Neural cell (in vitro differentiated cells): ENCODE results near the gene DNAJC6. TPM values are rescaled to one million over a fixed set of nuclear protein-coding genes. Genes with fewer than 3 reads are reported as not detected.

ENCODE experiments used
- H2AFZ ChIP-seq: fragments of 200-600, 300-800 bp; sonication (generic), shearing (Covaris generic); 2 replicates; pipeline ENCODE4 v1.6.0; 2014; ENCODE audit warnings: low read depth, mild to moderate bottlenecking, antibody characterized with exemption, low read length, moderate library complexity
- H3F3A ChIP-seq: fragments of 200-600 bp; shearing (Covaris generic); 2 replicates; pipeline ENCODE4 v1.6.1; 2016; ENCODE audit warnings: mild to moderate bottlenecking, moderate library complexity, mixed read lengths, antibody characterized with exemption, low read length; ENCODE audit not compliant: insufficient read depth, poor library complexity, severe bottlenecking
- H3K27ac ChIP-seq: fragments of 200-600, 300-800 bp; sonication (generic), shearing (Covaris generic); 2 replicates; pipeline ENCODE4 v1.5.1; 2014; ENCODE audit warnings: mild to moderate bottlenecking, low read length, moderate library complexity
- H3K27me3 ChIP-seq: fragments of 300-800, 200-600 bp; sonication (generic), shearing (Covaris generic); 2 replicates; pipeline ENCODE4 v1.6.0; 2014; ENCODE audit warnings: mild to moderate bottlenecking, low read depth, low read length, moderate library complexity; ENCODE audit not compliant: insufficient read depth
- H3K36me3 ChIP-seq: fragments of 300-800, 200-600 bp; sonication (generic), shearing (Covaris generic); 2 replicates; pipeline ENCODE4 v1.5.1; 2014; ENCODE audit warnings: mild to moderate bottlenecking, antibody characterized with exemption, low read length, moderate library complexity; ENCODE audit not compliant: insufficient read depth
- H3K4me2 ChIP-seq: fragments of 300-800, 200-600 bp; sonication (generic), shearing (Covaris generic); 2 replicates; pipeline ENCODE4 v1.6.0; 2014; ENCODE audit warnings: mild to moderate bottlenecking, low read length
- H3K4me3 ChIP-seq: fragments of 300-800, 200-600 bp; sonication (generic), shearing (Covaris generic); 2 replicates; pipeline ENCODE4 v1.5.1; 2014; ENCODE audit warnings: mild to moderate bottlenecking, low read length, moderate library complexity
- H3K79me2 ChIP-seq: fragments of 200-600 bp; shearing (Covaris generic); replicated peaks from 2 replicates; pipeline ENCODE4 v1.6.0; 2014; ENCODE audit warnings: mild to moderate bottlenecking, low read length, moderate library complexity; ENCODE audit not compliant: insufficient read depth
- H3K9ac ChIP-seq: fragments of 300-800, 200-600 bp; sonication (generic), shearing (Covaris generic); 2 replicates; pipeline ENCODE4 v1.6.1; 2016; ENCODE audit warnings: mild to moderate bottlenecking, low read length, mixed read lengths
- H3K9me2 ChIP-seq: fragments of 200-600 bp; shearing (Covaris generic); 2 replicates; pipeline ENCODE4 v1.6.1; 2016; ENCODE audit warnings: mild to moderate bottlenecking, low read length, mixed read lengths; ENCODE audit not compliant: insufficient read depth
- H3K9me3 ChIP-seq: fragments of 200-600, 300-800 bp; sonication (generic), shearing (Covaris generic); 2 replicates; pipeline ENCODE4 v1.6.1; 2016; ENCODE audit warnings: mild to moderate bottlenecking, mixed run types, low read length, moderate library complexity, mixed read lengths
- H4K20me1 ChIP-seq: fragments of 200-600 bp; shearing (Covaris generic); 2 replicates; pipeline ENCODE4 v1.6.1; 2016; ENCODE audit warnings: mild to moderate bottlenecking, mixed run types; ENCODE audit not compliant: insufficient read depth
- EP300 ChIP-seq: fragments of 450-650 bp; conservative IDR thresholded peaks from 2 replicates; pipeline ENCODE4 v1.6.1; 2014; ENCODE audit warnings: antibody characterized with exemption, mild to moderate bottlenecking, moderate library complexity; ENCODE audit not compliant: poor library complexity, severe bottlenecking
- EZH2 ChIP-seq: fragments of 200-600, 300-800 bp; shearing (Covaris generic), sonication (generic); IDR thresholded peaks from 2 replicates; pipeline ENCODE4 v1.6.1; 2014; ENCODE audit warnings: antibody characterized with exemption, low read length, borderline replicate concordance, mild to moderate bottlenecking; ENCODE audit not compliant: insufficient read depth, poor library complexity, severe bottlenecking
- MXI1 ChIP-seq: fragments of 450-650 bp; conservative IDR thresholded peaks from 2 replicates; pipeline ENCODE4 v1.6.1; 2014; ENCODE audit warnings: antibody characterized with exemption, mild to moderate bottlenecking; ENCODE audit not compliant: poor library complexity, severe bottlenecking
- POLR2AphosphoS5 ChIP-seq: IDR thresholded peaks from 2 replicates; pipeline ENCODE4 v1.6.1; 2012
- RAD21 ChIP-seq: fragments of 450-650 bp; conservative IDR thresholded peaks from 2 replicates; pipeline ENCODE4 v1.6.1; 2014; ENCODE audit warnings: antibody characterized with exemption, mild to moderate bottlenecking, moderate library complexity
- SMC3 ChIP-seq: fragments of 450-650 bp; conservative IDR thresholded peaks from 2 replicates; pipeline ENCODE4 v1.6.1; 2014; ENCODE audit warnings: antibody characterized with exemption, mild to moderate bottlenecking, moderate library complexity; ENCODE audit not compliant: poor library complexity
- polyA plus RNA-seq: library from polyadenylated mRNA; depleted of rRNA; stranded (reverse); fragments of >200 nt; gene quantifications from 2 replicates; pipeline ENCODE4 v1.2.3, GENCODE V29; 2014
- small RNA-seq, 3 experiments: library from RNA; depleted of rRNA; stranded (forward); fragments of <200 nt; gene quantifications; one replicate each; pipeline ENCODE3, GENCODE V24; 2012
- TF ChIP-seq, protein P1 (sequence below): IDR thresholded peaks from 2 replicates; pipeline ENCODE4 v1.6.1; 2012; ENCODE audit warnings: borderline replicate concordance
- TF ChIP-seq, protein P2 (sequence below): fragments of 450-650 bp; IDR thresholded peaks from 2 replicates; pipeline ENCODE4 v1.5.1; 2014; ENCODE audit warnings: antibody characterized with exemption, mild to moderate bottlenecking, moderate library complexity; ENCODE audit not compliant: poor library complexity, severe bottlenecking

The DNAJC6 gene
- polyA plus RNA-seq, 1 donor from 2014 or later = 47.1 TPM

DNA sequence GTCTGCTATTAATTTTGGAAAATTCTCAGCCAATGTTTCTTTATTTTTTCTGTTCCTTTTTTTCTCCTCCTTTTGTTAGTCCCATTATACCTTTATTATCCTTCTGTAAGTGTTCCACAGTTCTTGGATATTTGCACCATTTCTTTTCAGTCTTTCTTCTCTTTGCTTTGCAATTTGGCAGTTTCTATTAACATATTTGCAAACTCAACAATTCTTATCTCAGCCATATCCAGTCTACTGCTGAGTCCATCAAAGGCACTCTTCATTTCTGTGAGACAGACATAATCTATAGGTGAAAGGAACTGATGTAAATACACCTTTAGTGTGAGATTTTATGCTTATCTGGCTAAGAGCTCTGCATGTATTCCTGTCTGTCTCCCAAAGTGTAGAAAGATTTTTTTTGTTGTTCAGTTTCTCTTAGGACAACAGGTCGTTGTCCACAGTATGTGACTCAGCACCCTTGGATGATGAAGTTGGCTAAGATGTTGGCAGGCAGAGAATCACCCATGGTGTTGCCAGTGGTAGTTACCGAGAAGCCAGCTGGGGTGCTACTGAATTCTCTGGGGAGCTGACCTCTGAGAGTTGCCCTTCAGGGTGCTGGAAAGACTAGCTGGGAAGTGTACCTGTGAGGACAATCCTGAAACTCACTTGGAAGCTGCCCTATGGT is 149.5 kb downstream of the DNAJC6 start:
- Histone ChIP-seq H3K9me3 (no peaks in the 10 kb centered on the region), H2AFZ (no peak overlapping the region), H3K9me2 (no peaks in the 10 kb centered on the region), H3K4me3 (no peak overlapping the region), H3K79me2 (no peaks in the 10 kb centered on the region), H3K27me3 (no peaks in the 10 kb centered on the region), H3K27ac (no peak overlapping the region), H3K36me3 (no peaks in the 10 kb centered on the region), H3K4me2 (no peak overlapping the region), H3K9ac (no peak overlapping the region), H4K20me1 (no peaks in the 10 kb centered on the region), H3F3A (no peaks in the 10 kb centered on the region)
- TF ChIP-seq POLR2AphosphoS5 (no peak), EP300 (no peak), MXI1 (no peak), RAD21 (no peak), SMC3 (no peak), EZH2 (no peak)
- TF ChIP-seq, protein P1, sequence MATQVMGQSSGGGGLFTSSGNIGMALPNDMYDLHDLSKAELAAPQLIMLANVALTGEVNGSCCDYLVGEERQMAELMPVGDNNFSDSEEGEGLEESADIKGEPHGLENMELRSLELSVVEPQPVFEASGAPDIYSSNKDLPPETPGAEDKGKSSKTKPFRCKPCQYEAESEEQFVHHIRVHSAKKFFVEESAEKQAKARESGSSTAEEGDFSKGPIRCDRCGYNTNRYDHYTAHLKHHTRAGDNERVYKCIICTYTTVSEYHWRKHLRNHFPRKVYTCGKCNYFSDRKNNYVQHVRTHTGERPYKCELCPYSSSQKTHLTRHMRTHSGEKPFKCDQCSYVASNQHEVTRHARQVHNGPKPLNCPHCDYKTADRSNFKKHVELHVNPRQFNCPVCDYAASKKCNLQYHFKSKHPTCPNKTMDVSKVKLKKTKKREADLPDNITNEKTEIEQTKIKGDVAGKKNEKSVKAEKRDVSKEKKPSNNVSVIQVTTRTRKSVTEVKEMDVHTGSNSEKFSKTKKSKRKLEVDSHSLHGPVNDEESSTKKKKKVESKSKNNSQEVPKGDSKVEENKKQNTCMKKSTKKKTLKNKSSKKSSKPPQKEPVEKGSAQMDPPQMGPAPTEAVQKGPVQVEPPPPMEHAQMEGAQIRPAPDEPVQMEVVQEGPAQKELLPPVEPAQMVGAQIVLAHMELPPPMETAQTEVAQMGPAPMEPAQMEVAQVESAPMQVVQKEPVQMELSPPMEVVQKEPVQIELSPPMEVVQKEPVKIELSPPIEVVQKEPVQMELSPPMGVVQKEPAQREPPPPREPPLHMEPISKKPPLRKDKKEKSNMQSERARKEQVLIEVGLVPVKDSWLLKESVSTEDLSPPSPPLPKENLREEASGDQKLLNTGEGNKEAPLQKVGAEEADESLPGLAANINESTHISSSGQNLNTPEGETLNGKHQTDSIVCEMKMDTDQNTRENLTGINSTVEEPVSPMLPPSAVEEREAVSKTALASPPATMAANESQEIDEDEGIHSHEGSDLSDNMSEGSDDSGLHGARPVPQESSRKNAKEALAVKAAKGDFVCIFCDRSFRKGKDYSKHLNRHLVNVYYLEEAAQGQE = no peak
- TF ChIP-seq, protein P2, sequence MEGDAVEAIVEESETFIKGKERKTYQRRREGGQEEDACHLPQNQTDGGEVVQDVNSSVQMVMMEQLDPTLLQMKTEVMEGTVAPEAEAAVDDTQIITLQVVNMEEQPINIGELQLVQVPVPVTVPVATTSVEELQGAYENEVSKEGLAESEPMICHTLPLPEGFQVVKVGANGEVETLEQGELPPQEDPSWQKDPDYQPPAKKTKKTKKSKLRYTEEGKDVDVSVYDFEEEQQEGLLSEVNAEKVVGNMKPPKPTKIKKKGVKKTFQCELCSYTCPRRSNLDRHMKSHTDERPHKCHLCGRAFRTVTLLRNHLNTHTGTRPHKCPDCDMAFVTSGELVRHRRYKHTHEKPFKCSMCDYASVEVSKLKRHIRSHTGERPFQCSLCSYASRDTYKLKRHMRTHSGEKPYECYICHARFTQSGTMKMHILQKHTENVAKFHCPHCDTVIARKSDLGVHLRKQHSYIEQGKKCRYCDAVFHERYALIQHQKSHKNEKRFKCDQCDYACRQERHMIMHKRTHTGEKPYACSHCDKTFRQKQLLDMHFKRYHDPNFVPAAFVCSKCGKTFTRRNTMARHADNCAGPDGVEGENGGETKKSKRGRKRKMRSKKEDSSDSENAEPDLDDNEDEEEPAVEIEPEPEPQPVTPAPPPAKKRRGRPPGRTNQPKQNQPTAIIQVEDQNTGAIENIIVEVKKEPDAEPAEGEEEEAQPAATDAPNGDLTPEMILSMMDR = no peak

DNA sequence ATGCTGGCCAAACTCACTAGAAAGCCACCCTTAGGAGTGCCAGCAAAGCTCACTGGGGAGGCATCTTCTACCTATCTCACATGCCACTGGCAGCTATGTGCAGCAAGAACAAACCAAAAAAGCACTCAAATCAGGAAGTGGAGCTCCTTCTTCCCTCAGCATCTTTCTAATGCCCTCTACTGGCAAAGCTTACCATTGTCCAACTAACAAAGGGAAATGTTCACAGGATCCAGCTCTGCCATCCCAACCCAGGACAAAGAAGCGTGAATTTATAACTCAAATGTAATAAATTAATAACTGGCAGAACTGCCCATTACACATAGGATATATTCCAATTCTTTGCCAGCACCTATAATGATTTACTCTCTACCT is 150.0 kb downstream of the DNAJC6 start:
- TF ChIP-seq EP300 (no peak), POLR2AphosphoS5 (no peak), EZH2 (no peak)
- TF ChIP-seq, protein P2 = peak; percentile 16
- Histone ChIP-seq H3K27me3 (no peaks in the 10 kb centered on the region), H3K9me3 (no peaks in the 10 kb centered on the region), H3K79me2 (no peaks in the 10 kb centered on the region), H3K4me2 (no peak overlapping the region), H3K36me3 (no peaks in the 10 kb centered on the region), H4K20me1 (no peaks in the 10 kb centered on the region), H3K9me2 (no peaks in the 10 kb centered on the region), H2AFZ (no peak overlapping the region), H3K27ac (no peak overlapping the region), H3K9ac (no peak overlapping the region), H3F3A (no peaks in the 10 kb centered on the region), H3K4me3 (no peak overlapping the region)

Small RNA genes within 50 kb of the gene (small RNA-seq; reads per million reads assigned to genes)
- gene COX6CP13 (0 reads per million in 3 experiments), gene RNU2-15P (0 to 1.1 (median 0.03) reads per million in 3 experiments)

Other genes with a start within 250 kb of the DNAJC6 start
- 1.8 and 1.9 TPM in 2 replicates for gene AK4, start 161.3 kb upstream of the DNAJC6 start, polyA plus RNA-seq
- 4.0 and 4.1 TPM in 2 replicates for gene LEPR, start 111.1 kb downstream of the DNAJC6 start, polyA plus RNA-seq
- gene LEPROT, start 111.1 kb downstream of the DNAJC6 start, polyA plus RNA-seq = 30.9 and 39.2 TPM in 2 replicates